LHCN-M2 (cell line): ENCODE data around the gene STAT2. TPM values are rescaled to one million over a fixed set of nuclear protein-coding genes. Genes with fewer than 3 reads are reported as not detected.

Experiments
- DNase-seq: peaks from one replicate; pipeline ENCODE4 v3.0.0-alpha.2; 2012; ENCODE audit warnings: low read depth
- total RNA-seq: library from RNA; depleted of rRNA; stranded (reverse); fragments of >200 nt; gene quantifications from 2 replicates; pipeline ENCODE4 v1.2.3, GENCODE V29; 2014; rRNA removed

Gene STAT2
- total RNA-seq, 1 experiment from 2014 or later = 187 TPM

- DNase-seq = no peak
These were observed 66.1 kb downstream of the STAT2 start for GRCh38 chr12:56293795-56294194.

Other genes with a start within 250 kb of the STAT2 start
- gene RPL41, start 243.5 kb downstream of the STAT2 start, total RNA-seq = 1,853 and 1,922 TPM in 2 replicates
- gene ZC3H10, start 241.8 kb downstream of the STAT2 start, total RNA-seq = 3.6 and 3.8 TPM in 2 replicates
- 169 and 173 TPM in 2 replicates for gene ESYT1, start 231.8 kb downstream of the STAT2 start, total RNA-seq
- gene MYL6B, start 207.5 kb downstream of the STAT2 start, total RNA-seq = 130 and 136 TPM in 2 replicates
- gene MYL6, start 201.7 kb downstream of the STAT2 start, total RNA-seq = 1,787 and 1,859 TPM in 2 replicates
- 41.6 and 60.4 TPM in 2 replicates for gene SMARCC2, start 170.6 kb downstream of the STAT2 start, total RNA-seq
- 50.3 and 52.8 TPM in 2 replicates for gene RNF41, start 138.2 kb downstream of the STAT2 start, total RNA-seq
- 47.1 and 57.1 TPM in 2 replicates for gene NABP2, start 135.8 kb downstream of the STAT2 start, total RNA-seq
- not detected in 2 replicates for gene SLC39A5, start 130.1 kb downstream of the STAT2 start, total RNA-seq
- 32.6 and 36.9 TPM in 2 replicates for gene ANKRD52, start 101.7 kb downstream of the STAT2 start, total RNA-seq
- 16.5 and 20.8 TPM in 2 replicates for gene COQ10A, start 93.2 kb downstream of the STAT2 start, total RNA-seq
- gene CS, start 59.8 kb downstream of the STAT2 start, total RNA-seq = 156 and 159 TPM in 2 replicates
- gene CNPY2, start 44.1 kb downstream of the STAT2 start, total RNA-seq = 96.3 and 118 TPM in 2 replicates
- 17.3 and 29.0 TPM in 2 replicates for gene PAN2, start 26.1 kb downstream of the STAT2 start, total RNA-seq
- 0.29 TPM in 1 of 2 replicates, not detected in the other for gene IL23A, start 21.2 kb downstream of the STAT2 start, total RNA-seq
- gene APOF, start 2.8 kb upstream of the STAT2 start, total RNA-seq = not detected in 2 replicates
- gene TIMELESS, start 89.3 kb upstream of the STAT2 start, total RNA-seq = 25.3 and 25.9 TPM in 2 replicates
- gene MIP, start 94.5 kb upstream of the STAT2 start, total RNA-seq = not detected in 2 replicates
- 2.1 and 2.6 TPM in 2 replicates for gene SPRYD4, start 108.5 kb upstream of the STAT2 start, total RNA-seq
- gene GLS2, start 128.1 kb upstream of the STAT2 start, total RNA-seq = not detected in 2 replicates
- gene RBMS2, start 161.7 kb upstream of the STAT2 start, total RNA-seq = 12.1 and 13.0 TPM in 2 replicates